A549 (cell line): ENCODE results near the gene FOLR2. TPM values are rescaled to one million over a fixed set of nuclear protein-coding genes. Genes with fewer than 3 reads are reported as not detected.

Source experiments
- ATAC-seq, 2 experiments: fragments of 200-7000 bp in 1 of 2; fragments of >200 bp in 1 of 2; cut with Nextera tagmentation in 1 of 2; cut with Tn5 transposase in 1 of 2; 3 replicates each; pipeline versions ENCODE4 v1.8.0 to v1.9.1; 2018 to 2020; ENCODE audit warnings: mild to moderate bottlenecking in 1 of 2, moderate library complexity in 1 of 2
- CTCF ChIA-PET: fragments of 300-600 bp; sonication (Branson Sonifier 250); formaldehyde crosslinking; extraction: SDS; loops from one replicate; lab custom pipeline; 2021; ENCODE audit warnings: antibody characterized with exemption, inconsistent platforms; lab: Yijun Ruan, JAX
- POLR2A ChIA-PET: fragments of 350-600 bp; formaldehyde crosslinking; extraction: SDS; loops from one replicate; lab custom pipeline; 2021; ENCODE audit warnings: antibody characterized with exemption, inconsistent platforms; lab: Yijun Ruan, JAX
- DNase-seq, 2 experiments: peaks; one replicate each; pipeline versions ENCODE4 v3.0.0 to v3.0.0-alpha.2; 2011 to 2016; ENCODE audit warnings: low read depth in 1 of 2, low spot score in 1 of 2
- FAIRE-seq: peaks from 2 replicates; lab custom pipeline; 2011; peaks lifted over from hg19 to GRCh38; lab: Jason Lieb, UNC
- H3K27ac ChIP-seq, 2 experiments: fragments of >200 bp; sonication (Bioruptor Twin); formaldehyde crosslinking; 3 replicates each; pipeline ENCODE4 v1.5.1; 2016 to 2017
- H3K4me1 ChIP-seq: fragments of >200 bp; sonication (Bioruptor Twin); formaldehyde crosslinking; 3 replicates; pipeline ENCODE4 v1.6.1; 2016
- H3K4me2 ChIP-seq: fragments of >200 bp; sonication (Bioruptor Twin); formaldehyde crosslinking; 3 replicates; pipeline ENCODE4 v1.6.1; 2016
- H3K4me3 ChIP-seq: fragments of >200 bp; sonication (Bioruptor Twin); formaldehyde crosslinking; 3 replicates; pipeline ENCODE4 v1.5.1; 2016
- H3K9me3 ChIP-seq: fragments of >200 bp; sonication (Bioruptor Twin); formaldehyde crosslinking; 3 replicates; pipeline ENCODE4 v1.6.1; 2016
- BHLHE40 ChIP-seq: IDR thresholded peaks from 2 replicates; pipeline ENCODE4 v1.6.1; 2012; ENCODE audit warnings: low read depth, low read length, inconsistent platforms
- CBX2 ChIP-seq: fragments of 200-600 bp; sonication (generic); IDR thresholded peaks from 2 replicates; pipeline ENCODE4 v1.6.1; 2016; ENCODE audit warnings: low read depth, mild to moderate bottlenecking, borderline replicate concordance
- CBX8 ChIP-seq: fragments of 200-600 bp; sonication (generic); IDR thresholded peaks from 2 replicates; pipeline ENCODE4 v1.6.1; 2016
- CEBPB ChIP-seq, 2 experiments: fragments of >200 bp in 1 of 2; sonication (Bioruptor Twin) in 1 of 2; formaldehyde crosslinking in 1 of 2; IDR thresholded peaks; 2 replicates each; pipeline ENCODE4 v1.6.1; 2012 to 2016
- E2F6 ChIP-seq: IDR thresholded peaks from 2 replicates; pipeline ENCODE4 v1.6.1; 2012; ENCODE audit warnings: low read depth, borderline replicate concordance
- FOSL2 ChIP-seq, 2 experiments: fragments of 450-650 bp in 1 of 2; fragments of >200 bp in 1 of 2; sonication (Bioruptor Twin) in 1 of 2; formaldehyde crosslinking; IDR thresholded peaks; 2 replicates each; pipeline versions ENCODE4 v1.5.0 to v1.6.1; 2016 to 2020; ENCODE audit warnings: mild to moderate bottlenecking in 1 of 2, moderate library complexity in 1 of 2
- HDAC2 ChIP-seq: fragments of 200-600 bp; sonication (generic); IDR thresholded peaks from 2 replicates; pipeline ENCODE4 v1.6.1; 2016
- HEYL ChIP-seq: fragments of 250-450 bp; sonication (Bioruptor Pico); IDR thresholded peaks from 2 replicates; pipeline ENCODE4 v1.8.0; 2021; ENCODE audit warnings: mild to moderate bottlenecking, moderate library complexity
- HOXA7 ChIP-seq: fragments of 250-450 bp; sonication (Bioruptor Pico); IDR thresholded peaks from 2 replicates; pipeline ENCODE4 v1.5.0; 2020; ENCODE audit warnings: mild to moderate bottlenecking, moderate library complexity
- HOXB5 ChIP-seq: fragments of 250-450 bp; sonication (Bioruptor Pico); IDR thresholded peaks from 2 replicates; pipeline ENCODE4 v1.5.0; 2020; ENCODE audit warnings: mild to moderate bottlenecking, moderate library complexity
- KDM1A ChIP-seq: fragments of 200-600 bp; sonication (generic); IDR thresholded peaks from 2 replicates; pipeline ENCODE4 v1.6.1; 2016; ENCODE audit warnings: low read depth, mild to moderate bottlenecking
- MAX ChIP-seq: IDR thresholded peaks from 2 replicates; pipeline ENCODE4 v1.6.1; 2012
- MAZ ChIP-seq: fragments of 150-350 bp; IDR thresholded peaks from 2 replicates; pipeline ENCODE4 v1.6.1; 2014; ENCODE audit warnings: antibody characterized with exemption, low read depth, low read length, borderline replicate concordance
- NFE2L2 ChIP-seq: fragments of 150-350 bp; conservative IDR thresholded peaks from 2 replicates; pipeline ENCODE4 v1.6.1; 2014; ENCODE audit warnings: low read length
- NPAS2 ChIP-seq: fragments of 250-450 bp; sonication (Bioruptor Pico); IDR thresholded peaks from 2 replicates; pipeline ENCODE4 v1.8.0; 2022; ENCODE audit warnings: mild to moderate bottlenecking, moderate library complexity, borderline replicate concordance
- PBX3 ChIP-seq: IDR thresholded peaks from 2 replicates; pipeline ENCODE4 v1.6.1; 2012
- PHF8 ChIP-seq: fragments of 200-600 bp; sonication (generic); IDR thresholded peaks from 2 replicates; pipeline ENCODE4 v1.6.1; 2016; ENCODE audit warnings: low read depth, mild to moderate bottlenecking, antibody characterized with exemption, moderate library complexity, borderline replicate concordance
- POLR2AphosphoS2 ChIP-seq: conservative IDR thresholded peaks from 2 replicates; pipeline ENCODE4 v1.6.1; 2012; ENCODE audit warnings: low read length, improper control_type of control experiment, inconsistent platforms
- RAD21 ChIP-seq, 2 experiments: fragments of >200 bp in 1 of 2; sonication (Bioruptor Twin) in 1 of 2; formaldehyde crosslinking in 1 of 2; IDR thresholded peaks in 1 of 2; conservative IDR thresholded peaks in 1 of 2; 2 replicates in 1 of 2; 3 replicates in 1 of 2; pipeline ENCODE4 v1.6.1; 2012 to 2018; ENCODE audit warnings: inconsistent platforms in 1 of 2
- RARB ChIP-seq: fragments of 250-450 bp; sonication (Bioruptor Pico); IDR thresholded peaks from 2 replicates; pipeline ENCODE4 v1.8.0; 2021; ENCODE audit warnings: mild to moderate bottlenecking, moderate library complexity
- RFX5 ChIP-seq: fragments of 450-650 bp; IDR thresholded peaks from 2 replicates; pipeline ENCODE4 v1.7.1; 2014; ENCODE audit warnings: antibody characterized with exemption, mild to moderate bottlenecking, moderate library complexity
- RNF2 ChIP-seq: fragments of 200-600 bp; sonication (generic); IDR thresholded peaks from 2 replicates; pipeline ENCODE4 v1.6.1; 2016; ENCODE audit warnings: low read depth, mild to moderate bottlenecking, antibody characterized with exemption, moderate library complexity, borderline replicate concordance
- SMC3 ChIP-seq: fragments of >200 bp; sonication (Bioruptor Twin); formaldehyde crosslinking; IDR thresholded peaks from 3 replicates; pipeline ENCODE4 v1.6.1; 2018; ENCODE audit warnings: inconsistent platforms
- USF2 ChIP-seq: fragments of 450-650 bp; IDR thresholded peaks from 2 replicates; pipeline ENCODE4 v1.6.1; 2014; ENCODE audit warnings: antibody characterized with exemption
- ZC3H11A ChIP-seq: fragments of 450-650 bp; IDR thresholded peaks from 2 replicates; pipeline ENCODE4 v1.6.1; 2014; ENCODE audit warnings: antibody characterized with exemption, mild to moderate bottlenecking
- WGBS: methylation state at CpG from one replicate; pipeline ENCODE4 v1.1.6; 2017; ENCODE audit errors: missing lambda C conversion rate; 5-methylcytosine and 5-hydroxymethylcytosine counted together
- polyA plus RNA-seq, 4 experiments: library from polyadenylated mRNA; depleted of rRNA in 3 of 4; stranded (reverse); fragments of >200 nt; fragmentation: RNase III in 1 of 4; extraction: RNeasy Plus Mini Kit Qiagen cat#74134 plus additional on column Dnase treatment in 1 of 4; gene quantifications; 2 replicates in 3 of 4; 3 replicates in 1 of 4; pipeline ENCODE4 v1.2.3, GENCODE V29; 2011 to 2017
- TF ChIP-seq, protein P1 (sequence below): fragments of >200 bp; sonication (Bioruptor Twin); formaldehyde crosslinking; IDR thresholded peaks from 3 replicates; pipeline ENCODE4 v1.5.1; 2016
- TF ChIP-seq, protein P2 (sequence below): fragments of 200-600 bp; sonication (generic); IDR thresholded peaks from 2 replicates; pipeline ENCODE4 v1.6.1; 2016; ENCODE audit warnings: antibody characterized with exemption, mild to moderate bottlenecking, moderate library complexity
- TF ChIP-seq, protein P3 (sequence below): fragments of >200 bp; sonication (Bioruptor Twin); formaldehyde crosslinking; IDR thresholded peaks from 3 replicates; pipeline ENCODE4 v1.6.1; 2016

The FOLR2 gene
- polyA plus RNA-seq, 2 of the 4 experiments (the other 2 are of a cell fraction) = not detected

DNA sequence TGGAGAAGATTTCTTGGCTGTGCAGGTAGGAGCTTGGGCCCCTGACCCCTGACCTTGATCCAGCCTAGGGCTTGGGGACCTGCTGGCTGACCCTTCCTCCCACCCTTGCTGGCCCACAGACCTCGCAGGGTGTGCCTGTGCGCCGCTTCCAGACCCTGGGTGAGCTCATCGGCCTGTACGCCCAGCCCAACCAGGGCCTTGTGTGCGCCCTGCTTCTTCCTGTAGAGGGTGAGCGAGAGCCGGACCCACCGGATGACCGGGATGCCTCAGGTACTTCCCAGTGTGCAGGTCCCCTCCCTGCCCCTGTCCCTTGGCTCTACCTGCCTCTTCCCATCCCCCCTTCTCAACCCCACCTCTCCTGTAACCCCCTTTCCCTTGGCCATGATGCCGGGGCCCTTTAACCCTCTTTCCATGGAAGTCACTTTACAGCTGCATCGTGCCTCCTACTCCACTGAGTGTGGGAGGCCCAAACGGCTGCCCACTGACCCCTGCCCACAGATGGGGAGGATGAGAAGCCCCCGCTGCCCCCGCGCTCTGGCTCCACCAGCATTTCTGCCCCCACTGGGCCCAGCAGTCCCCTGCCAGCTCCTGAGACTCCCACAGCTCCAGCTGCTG is 11.7 kb downstream of the FOLR2 start:
- Histone ChIP-seq H3K4me2 (no peak overlapping the region), H3K4me3 (no peak overlapping the region), H3K9me3 (no peaks in the 10 kb centered on the region)
- no peak for DNase-seq
- ATAC-seq = no peak
- TF ChIP-seq HDAC2 = no peak
- TF ChIP-seq CBX2 = no peak
- TF ChIP-seq RNF2 = no peak
- no peak for TF ChIP-seq FOSL2 (IDR thresholded peaks at IDR 0.05)
- no peak for TF ChIP-seq FOSL2 (CRISPR knock-in tag; IDR thresholded peaks at IDR 0.05)
- TF ChIP-seq BHLHE40 = no peak
- TF ChIP-seq, protein P1, sequence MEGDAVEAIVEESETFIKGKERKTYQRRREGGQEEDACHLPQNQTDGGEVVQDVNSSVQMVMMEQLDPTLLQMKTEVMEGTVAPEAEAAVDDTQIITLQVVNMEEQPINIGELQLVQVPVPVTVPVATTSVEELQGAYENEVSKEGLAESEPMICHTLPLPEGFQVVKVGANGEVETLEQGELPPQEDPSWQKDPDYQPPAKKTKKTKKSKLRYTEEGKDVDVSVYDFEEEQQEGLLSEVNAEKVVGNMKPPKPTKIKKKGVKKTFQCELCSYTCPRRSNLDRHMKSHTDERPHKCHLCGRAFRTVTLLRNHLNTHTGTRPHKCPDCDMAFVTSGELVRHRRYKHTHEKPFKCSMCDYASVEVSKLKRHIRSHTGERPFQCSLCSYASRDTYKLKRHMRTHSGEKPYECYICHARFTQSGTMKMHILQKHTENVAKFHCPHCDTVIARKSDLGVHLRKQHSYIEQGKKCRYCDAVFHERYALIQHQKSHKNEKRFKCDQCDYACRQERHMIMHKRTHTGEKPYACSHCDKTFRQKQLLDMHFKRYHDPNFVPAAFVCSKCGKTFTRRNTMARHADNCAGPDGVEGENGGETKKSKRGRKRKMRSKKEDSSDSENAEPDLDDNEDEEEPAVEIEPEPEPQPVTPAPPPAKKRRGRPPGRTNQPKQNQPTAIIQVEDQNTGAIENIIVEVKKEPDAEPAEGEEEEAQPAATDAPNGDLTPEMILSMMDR = no peak
- TF ChIP-seq NFE2L2 = no peak
- no peak for TF ChIP-seq HEYL
- TF ChIP-seq KDM1A = no peak
- TF ChIP-seq HOXA7 (CRISPR knock-in tag) = no peak
- no peak for TF ChIP-seq SMC3
- no peak for TF ChIP-seq MAZ
- TF ChIP-seq, protein P2, sequence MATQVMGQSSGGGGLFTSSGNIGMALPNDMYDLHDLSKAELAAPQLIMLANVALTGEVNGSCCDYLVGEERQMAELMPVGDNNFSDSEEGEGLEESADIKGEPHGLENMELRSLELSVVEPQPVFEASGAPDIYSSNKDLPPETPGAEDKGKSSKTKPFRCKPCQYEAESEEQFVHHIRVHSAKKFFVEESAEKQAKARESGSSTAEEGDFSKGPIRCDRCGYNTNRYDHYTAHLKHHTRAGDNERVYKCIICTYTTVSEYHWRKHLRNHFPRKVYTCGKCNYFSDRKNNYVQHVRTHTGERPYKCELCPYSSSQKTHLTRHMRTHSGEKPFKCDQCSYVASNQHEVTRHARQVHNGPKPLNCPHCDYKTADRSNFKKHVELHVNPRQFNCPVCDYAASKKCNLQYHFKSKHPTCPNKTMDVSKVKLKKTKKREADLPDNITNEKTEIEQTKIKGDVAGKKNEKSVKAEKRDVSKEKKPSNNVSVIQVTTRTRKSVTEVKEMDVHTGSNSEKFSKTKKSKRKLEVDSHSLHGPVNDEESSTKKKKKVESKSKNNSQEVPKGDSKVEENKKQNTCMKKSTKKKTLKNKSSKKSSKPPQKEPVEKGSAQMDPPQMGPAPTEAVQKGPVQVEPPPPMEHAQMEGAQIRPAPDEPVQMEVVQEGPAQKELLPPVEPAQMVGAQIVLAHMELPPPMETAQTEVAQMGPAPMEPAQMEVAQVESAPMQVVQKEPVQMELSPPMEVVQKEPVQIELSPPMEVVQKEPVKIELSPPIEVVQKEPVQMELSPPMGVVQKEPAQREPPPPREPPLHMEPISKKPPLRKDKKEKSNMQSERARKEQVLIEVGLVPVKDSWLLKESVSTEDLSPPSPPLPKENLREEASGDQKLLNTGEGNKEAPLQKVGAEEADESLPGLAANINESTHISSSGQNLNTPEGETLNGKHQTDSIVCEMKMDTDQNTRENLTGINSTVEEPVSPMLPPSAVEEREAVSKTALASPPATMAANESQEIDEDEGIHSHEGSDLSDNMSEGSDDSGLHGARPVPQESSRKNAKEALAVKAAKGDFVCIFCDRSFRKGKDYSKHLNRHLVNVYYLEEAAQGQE = no peak
- TF ChIP-seq NPAS2 (CRISPR knock-in tag) = no peak
- no peak for TF ChIP-seq MAX
- TF ChIP-seq PBX3 = no peak
- TF ChIP-seq CEBPB (IDR thresholded peaks at IDR 0.05) = no peak
- TF ChIP-seq, all 56 proteins: peak for 0
- CTCF ChIA-PET = interaction anchor here (1.3 to 9.4 kb wide), 3 partner anchors 9 to 185 kb away, joined by 3 to 83 read pairs (median 4); no protein-coding TSS in a partner anchor
- no peak for FAIRE-seq
- POLR2A ChIA-PET = interaction anchor here (0.7 kb wide), 1 partner anchor 15 kb away, joined by 3 read pairs; no protein-coding TSS in a partner anchor
- WGBS = 84% methylated on average over 16 of the region's 16 CpGs
- Histone ChIP-seq H3K4me1 (peaks cover 19% of the 10 kb centered on the region), H3K27ac (no peak overlapping the region)

GRCh38 chr11:72228844-72229231 is 12.2 kb downstream of the FOLR2 start:
- H3K27ac ChIP-seq = no peak overlapping the region
- peaks cover 19% of the 10 kb centered on the region for H3K4me1 ChIP-seq
- CTCF ChIA-PET = interaction anchor here (1.5 to 9.4 kb wide), 2 partner anchors 8 to 204 kb away, joined by 4 to 83 read pairs; no protein-coding TSS in a partner anchor
- POLR2A ChIA-PET = no interaction called here
- no peak overlapping the region for H3K4me2 ChIP-seq
- DNase-seq = no peak
- no peak for ATAC-seq
- WGBS = 92% methylated on average over 6 of the region's 7 CpGs
- no peak for FAIRE-seq
- no peaks in the 10 kb centered on the region for H3K9me3 ChIP-seq
- no peak overlapping the region for H3K4me3 ChIP-seq
- TF ChIP-seq USF2 (no peak), HOXB5 (CRISPR knock-in tag) (no peak), RAD21 (conservative IDR thresholded peaks at IDR 0.05 in 1 of 2, IDR thresholded peaks at IDR 0.05 in 1 of 2) (no peak), RARB (CRISPR knock-in tag) (no peak), RFX5 (no peak), CBX8 (no peak), ZC3H11A (no peak), MAX (no peak), POLR2AphosphoS2 (no peak), PHF8 (no peak), E2F6 (no peak)
- TF ChIP-seq, protein P3, sequence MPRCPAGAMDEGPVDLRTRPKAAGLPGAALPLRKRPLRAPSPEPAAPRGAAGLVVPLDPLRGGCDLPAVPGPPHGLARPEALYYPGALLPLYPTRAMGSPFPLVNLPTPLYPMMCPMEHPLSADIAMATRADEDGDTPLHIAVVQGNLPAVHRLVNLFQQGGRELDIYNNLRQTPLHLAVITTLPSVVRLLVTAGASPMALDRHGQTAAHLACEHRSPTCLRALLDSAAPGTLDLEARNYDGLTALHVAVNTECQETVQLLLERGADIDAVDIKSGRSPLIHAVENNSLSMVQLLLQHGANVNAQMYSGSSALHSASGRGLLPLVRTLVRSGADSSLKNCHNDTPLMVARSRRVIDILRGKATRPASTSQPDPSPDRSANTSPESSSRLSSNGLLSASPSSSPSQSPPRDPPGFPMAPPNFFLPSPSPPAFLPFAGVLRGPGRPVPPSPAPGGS = no peak
